Activated T-cell treated with anti-CD3 and anti-CD28 coated beads for 4 hours (primary cell): Measurements from ENCODE around the gene AIM2.
"Not testable (repeated sequence)": the region's sequence is repeated elsewhere in the genome, so short reads cannot be mapped to it uniquely, and the experiment has no call there.

Source experiments
- DNase-seq: peaks from one replicate; pipeline ENCODE4 v3.0.0-alpha.2; 2020

AIM2 gene

GRCh38 chr1:159077120-159077961, 775 bp upstream of the AIM2 start:
- peak; percentile 93 for DNase-seq

DNA sequence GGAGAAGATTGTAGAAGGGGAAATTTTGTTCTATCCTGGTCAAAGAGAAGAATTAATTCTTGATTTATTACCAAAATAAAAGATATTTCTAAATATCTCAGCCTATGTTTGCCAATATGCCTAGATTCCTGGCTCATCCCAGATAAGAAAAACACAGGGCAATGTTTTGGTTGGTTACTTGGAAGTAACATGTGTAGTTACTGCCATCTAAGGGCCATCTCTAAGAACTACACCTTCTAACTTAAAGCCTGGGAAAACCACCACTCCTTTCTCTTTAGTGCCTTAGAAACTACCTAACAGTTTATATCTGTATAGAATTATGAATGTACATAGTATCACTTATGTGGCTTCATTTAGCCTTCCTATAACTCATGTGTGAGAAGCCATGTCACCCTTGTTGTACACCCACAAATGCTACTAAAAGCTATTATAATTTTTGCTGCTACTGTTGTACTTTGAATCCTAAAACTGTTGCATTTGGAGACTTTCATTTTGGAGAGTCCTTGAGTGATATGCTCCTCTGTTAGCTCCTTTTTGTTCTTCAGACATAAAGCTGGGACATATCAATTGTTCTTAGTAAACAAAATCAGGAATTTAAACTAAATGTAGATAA, 4.5 kb downstream of the AIM2 start:
- no peak for DNase-seq

GRCh38 chr1:159068886-159069285, 7.7 kb downstream of the AIM2 start:
- no peak for DNase-seq

DNA sequence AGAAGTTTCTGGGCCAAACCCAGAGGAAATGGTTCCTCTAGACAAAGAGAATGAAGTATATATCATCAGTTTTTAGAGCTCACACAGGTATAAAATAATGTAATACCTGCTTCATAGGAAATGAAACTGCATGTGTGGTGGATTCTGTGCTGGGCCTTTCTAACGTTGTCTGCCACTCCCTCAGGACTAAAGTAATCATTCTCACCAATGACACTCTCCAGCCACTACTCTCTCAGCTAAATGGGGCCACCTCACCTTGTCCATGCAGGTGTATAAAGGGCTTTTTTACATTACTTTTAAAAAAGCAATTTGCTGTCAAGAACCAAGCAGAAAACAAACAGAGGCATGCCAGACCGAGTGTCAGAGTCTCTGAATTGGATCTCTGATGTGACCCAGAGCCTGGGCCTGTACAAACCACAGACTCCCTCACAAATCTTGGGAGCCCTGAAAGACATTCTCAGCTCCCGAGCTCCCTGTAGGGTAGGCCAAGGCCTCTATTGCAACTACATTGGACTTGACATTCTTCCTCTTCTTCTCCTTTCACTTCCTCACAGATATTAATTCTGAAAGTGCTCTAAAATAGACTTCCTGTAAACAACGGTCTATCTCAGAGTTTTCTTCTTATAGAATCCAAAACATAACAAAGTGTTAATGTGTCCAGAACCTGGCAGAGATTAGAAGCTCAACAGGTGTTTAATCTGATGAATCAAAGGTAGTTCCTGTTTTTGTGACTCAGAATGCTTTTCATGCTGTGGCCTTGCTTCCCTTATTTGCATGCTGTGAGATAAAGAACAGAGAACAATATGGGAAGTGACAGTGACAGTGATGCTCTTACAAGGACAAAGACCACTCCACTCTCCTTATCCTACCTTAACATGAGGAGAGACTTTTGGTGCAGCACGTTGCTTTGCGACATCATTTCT, 8.6 kb downstream of the AIM2 start:
- no peak for DNase-seq

DNA sequence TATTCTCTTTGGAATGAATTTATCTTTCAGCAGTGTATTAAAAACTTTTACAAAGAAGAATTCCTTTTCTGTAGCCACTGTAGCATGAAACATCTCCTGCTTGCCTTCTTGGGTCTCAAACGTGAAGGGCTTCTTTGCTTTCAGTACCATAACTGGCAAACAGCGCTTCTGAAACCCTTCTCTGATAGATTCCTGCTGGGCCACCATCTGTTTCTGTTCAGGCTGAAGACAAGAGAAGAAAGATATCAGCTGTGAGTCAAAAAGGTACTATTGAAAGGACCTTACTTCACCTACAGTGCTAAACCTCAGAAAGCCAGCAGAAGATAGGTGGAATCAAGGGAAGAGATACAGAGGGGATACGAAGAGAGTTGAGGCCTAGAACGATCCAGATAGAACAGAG, 10.5 kb downstream of the AIM2 start:
- no peak for DNase-seq

GRCh38 chr1:159065106-159065505, 11.5 kb downstream of the AIM2 start:
- DNase-seq = no peak

DNA sequence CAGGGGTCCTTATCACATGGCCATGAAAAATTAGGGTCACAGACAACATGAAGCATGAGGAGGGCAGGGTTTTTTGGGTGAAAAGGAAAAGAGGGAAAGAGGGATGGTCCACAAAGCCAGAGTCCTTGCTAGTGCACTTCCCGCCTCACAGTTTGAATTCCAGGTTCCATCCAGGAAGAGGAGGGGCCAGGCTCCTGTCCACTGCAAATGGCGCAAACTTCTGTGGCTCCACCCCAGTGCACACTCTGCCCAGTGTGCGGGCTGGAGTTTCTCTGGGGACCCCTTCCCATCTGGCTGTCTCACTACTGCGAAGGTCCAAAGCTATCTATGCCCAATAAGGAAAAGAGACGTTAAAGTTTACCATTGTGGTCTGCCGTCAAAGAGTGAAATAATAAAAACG, 17.8 kb downstream of the AIM2 start:
- DNase-seq = no peak

DNA sequence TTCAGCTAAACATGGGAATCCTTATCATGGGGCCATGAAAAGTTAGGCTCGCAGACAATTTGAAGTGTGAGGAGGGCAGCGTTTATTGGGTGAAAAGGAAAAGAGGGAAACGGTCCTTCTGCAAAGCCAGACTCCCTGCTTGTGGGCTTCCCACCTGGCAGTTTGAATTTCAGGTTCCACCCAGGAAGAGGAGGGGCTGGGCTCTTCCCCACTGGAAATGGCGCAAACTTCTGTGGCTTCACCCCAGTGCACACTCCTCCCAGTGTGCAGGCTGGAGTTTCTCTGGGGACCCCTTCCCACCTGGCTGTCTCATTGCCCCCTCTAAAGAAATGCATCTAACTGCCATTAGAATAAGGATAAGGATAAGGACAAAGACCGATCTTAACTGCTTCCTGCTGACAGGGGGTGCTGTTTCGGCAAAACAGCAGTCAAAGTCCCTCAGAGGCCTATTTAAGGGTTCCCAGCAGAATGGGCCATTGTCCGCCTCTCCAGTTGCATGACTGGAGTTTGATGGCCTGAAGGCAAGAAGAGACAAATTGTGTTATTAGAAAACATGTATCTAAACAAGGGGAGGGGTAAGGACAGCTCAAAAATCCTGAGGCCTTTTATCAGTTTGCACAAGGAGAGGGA, 20.4 kb downstream of the AIM2 start:
- DNase-seq = no peak

DNA sequence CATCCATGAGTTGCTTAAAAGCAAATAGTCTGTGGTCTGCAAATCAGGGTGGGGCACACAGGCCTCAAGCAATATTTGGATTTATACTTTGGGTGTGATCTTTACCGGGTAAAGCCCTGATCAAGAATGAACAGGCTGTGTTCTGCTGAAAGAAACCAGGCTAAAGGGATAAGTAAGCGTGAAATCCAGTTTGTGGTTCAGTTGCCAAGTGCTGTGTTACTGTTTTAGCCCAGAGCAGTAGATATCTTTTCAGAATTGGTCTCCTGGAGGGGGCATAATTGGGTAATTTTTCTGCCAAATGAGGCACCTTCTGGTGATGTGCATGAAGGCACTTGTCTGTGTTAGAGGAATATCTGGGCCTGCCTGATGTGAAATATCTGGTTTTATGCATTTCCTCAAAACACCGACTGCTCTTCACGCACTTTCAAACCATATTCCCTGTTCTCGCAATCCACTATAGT, 21.4 kb downstream of the AIM2 start:
- DNase-seq = no peak

- no peak for DNase-seq
Observed at GRCh38 chr1:159054427-159054826, 22.1 kb downstream of the AIM2 start.

GRCh38 chr1:159051436-159051835, 25.1 kb downstream of the AIM2 start:
- DNase-seq = no peak

DNA sequence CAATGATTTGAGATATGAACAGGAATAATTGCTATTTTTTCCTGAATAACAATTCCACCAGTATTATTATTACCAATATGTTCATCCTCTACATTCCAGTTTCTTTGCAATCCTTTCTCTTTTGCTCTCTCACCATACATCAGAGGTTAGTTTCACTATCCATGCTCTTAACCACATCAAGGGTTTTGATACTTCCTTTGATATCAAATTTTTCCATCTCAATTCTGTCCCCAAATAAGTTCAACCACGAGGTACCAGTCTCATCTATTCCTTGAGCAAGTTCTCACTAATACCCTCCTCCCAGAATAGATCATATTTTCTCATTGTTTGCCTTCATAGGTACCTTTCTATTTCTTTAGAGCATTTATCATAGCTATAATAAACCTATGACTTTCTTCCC, 30.1 kb downstream of the AIM2 start:
- DNase-seq = not testable (repeated sequence)

GRCh38 chr1:159040893-159041724, 35.5 kb downstream of the AIM2 start:
- DNase-seq = no peak

- no peak for DNase-seq
Observed at GRCh38 chr1:159040206-159040605, 36.4 kb downstream of the AIM2 start.

GRCh38 chr1:159030877-159031447, 45.6 kb downstream of the AIM2 start:
- no peak for DNase-seq

DNA sequence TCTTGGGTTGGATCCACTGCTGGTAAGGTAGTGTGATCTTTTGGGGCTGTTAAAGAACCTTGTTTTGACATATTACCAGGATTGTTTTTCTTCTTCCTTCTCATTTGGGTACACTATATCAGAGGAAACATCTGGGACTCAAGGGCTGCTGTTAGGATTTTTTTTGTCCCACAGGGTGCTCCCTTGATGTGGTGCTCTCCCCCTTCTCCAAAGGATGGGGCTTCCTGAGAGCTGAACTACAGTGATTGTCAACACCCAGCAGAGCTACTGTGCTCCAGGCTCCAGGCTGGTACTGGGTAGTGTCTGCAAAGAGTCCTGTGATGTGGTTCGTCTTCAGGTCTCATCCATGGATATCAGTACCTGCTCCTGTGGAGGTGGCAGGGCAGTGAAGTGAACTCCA, 46.3 kb downstream of the AIM2 start:
- no peak for DNase-seq

GRCh38 chr1:159026841-159027240, 49.7 kb downstream of the AIM2 start:
- DNase-seq = not testable (repeated sequence)

- no peak for DNase-seq
Observed at GRCh38 chr1:159025043-159025442, 51.5 kb downstream of the AIM2 start.

- no peak for DNase-seq
Observed at GRCh38 chr1:159023723-159024122, 52.8 kb downstream of the AIM2 start.

DNA sequence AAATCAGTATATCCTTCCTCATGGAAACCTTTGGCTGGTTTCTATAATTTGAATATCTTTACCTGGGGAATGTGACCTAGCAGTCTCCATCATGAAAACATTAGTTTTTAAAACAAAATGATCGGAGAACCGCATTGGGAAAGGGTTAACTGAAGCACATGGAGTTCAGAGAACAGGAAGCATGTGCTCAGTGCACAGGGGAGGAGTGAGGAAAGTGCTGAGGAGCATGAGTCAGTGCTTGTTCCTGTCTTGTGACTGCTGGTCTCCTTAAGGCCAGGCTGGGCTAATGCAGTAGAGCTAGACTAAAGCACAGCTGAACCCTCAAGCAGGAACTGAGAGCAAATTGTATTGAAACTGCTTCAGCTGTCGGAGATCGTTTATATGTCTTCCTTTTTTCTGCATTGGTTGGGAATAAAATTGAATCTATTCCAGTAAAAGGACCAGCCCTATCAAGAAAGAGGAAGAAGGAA, 61.1 kb downstream of the AIM2 start:
- DNase-seq = peak; percentile 56

DNA sequence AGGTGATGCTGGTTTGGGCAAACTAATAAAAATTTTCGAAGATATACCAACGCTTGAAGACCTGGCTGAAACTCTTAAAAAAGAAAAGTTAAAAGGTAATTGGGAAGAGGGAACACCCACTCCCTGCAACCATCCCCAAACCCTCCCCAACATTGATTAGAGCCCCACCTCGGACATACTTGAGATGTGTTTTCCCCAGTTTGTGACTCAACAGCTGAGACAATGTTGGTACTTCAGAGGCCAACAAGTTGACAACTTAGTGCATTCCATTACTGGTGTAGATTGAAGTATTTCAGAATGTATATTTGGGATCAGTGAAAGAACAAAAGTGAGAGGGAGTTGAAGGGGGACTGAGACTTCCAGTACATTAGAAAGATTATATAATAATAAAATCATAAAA, 61.7 kb downstream of the AIM2 start:
- DNase-seq = no peak
